NCI-H2029 (cell line): Measurements from ENCODE around the gene SCN4A.

Experiments
- DNase-seq: peaks from one replicate; lab custom pipeline; 2025; lab: John Stamatoyannopoulos, UW

Gene SCN4A

DNA sequence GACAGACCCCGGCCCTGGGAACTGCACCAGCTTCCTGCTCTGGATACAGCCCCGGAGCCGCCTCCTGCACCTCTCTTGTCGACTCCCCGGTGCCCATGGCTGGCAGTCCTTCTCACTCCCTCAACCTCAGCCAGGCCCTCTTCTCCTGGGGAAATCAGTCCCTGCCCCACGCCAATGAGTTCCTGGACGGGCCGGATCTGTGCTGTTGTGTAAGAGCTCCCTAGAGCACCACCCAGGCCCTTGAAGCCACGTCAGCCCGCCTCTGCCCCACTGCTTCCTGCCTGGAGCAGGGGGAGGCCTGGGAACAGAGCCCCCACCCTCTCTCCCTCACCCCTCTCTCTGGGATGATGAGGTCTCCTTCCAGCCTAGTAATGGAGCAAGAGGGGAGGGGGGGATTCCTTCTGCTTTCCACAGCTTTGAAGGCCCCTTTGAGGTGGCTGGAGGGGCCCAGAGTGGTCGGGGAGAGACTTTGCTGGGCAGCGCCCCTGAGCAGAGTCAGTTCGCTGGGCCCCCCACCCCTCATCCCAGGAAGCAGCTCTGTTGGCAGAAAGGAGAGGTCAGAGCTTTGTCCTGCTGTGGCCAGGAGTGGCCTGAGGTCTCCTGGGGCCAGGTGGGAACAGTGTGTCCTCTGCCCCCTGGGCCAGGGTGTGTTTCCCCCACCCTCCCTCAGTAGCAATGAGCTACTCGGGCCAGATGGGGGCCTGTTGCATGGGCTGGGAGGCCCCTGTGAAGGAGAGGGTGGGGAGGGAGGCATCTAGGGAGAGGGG is 29.2 kb upstream of the SCN4A start:
- DNase-seq: no peak

DNA sequence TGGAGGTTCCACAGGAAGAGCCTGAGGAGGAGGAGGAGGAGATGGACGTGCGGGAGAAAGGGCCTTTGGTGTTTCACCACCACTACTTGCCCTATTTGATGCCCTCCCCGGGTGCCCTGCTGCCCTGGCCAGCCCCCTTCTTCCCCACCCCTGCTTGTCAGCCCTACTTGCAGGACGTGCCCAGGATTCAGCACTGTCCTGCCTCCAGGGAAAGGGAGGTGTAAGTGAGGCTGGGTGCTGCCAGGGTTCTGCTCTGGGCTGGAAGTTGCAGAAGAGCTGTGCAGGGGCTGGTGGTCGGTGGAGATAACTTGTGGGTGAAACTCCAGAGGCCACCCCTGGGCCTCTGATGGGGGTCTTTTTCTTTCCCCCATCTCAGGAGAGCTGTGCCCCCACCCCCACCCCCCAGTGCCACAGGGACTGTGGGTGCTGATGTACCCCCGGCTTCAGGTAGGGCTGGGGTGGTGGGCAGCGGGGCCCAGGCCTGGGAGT is 28.4 kb upstream of the SCN4A start:
- DNase-seq: no peak

DNA sequence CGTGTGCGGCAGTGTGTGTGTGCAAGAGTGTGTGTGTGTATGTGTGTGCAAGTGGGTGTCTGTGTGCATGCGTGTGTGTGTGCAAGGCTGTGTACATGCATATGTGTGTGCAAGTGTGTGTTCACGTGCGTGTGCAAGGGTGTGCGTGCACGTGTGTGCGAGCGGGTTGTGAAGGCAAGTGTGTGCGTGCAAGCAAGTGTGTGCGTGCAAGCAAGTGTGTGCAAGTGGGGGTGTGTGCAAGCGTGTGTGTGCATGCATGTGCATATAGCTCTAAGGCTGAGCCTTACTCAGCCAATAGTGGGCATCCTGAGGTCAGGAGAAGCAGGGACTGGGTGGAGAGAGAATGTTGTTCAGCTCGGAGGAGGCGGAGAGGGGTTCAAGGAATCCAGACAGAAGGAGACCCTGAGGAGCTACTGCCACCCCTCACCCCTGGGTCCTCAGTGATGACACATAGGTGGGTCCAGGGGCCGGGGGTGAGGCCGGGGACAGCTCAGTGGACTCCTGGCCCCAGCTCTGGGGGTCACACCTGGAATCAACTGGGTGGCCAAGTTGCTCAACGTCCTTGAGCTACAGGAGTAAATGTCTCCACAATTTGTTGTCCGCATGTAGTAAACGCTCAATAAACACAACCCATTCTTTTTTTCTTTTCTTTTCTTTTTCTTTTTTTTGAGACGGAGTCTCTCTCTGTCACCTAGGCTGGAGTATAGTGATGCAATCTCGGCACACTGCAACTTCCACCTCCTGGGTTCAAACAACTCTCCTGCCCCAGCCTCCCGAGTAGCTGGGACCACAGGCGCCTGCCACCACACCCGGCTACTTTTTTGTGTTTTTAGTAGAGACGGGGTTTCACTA is 27.2 kb upstream of the SCN4A start:
- no peak for DNase-seq

DNA sequence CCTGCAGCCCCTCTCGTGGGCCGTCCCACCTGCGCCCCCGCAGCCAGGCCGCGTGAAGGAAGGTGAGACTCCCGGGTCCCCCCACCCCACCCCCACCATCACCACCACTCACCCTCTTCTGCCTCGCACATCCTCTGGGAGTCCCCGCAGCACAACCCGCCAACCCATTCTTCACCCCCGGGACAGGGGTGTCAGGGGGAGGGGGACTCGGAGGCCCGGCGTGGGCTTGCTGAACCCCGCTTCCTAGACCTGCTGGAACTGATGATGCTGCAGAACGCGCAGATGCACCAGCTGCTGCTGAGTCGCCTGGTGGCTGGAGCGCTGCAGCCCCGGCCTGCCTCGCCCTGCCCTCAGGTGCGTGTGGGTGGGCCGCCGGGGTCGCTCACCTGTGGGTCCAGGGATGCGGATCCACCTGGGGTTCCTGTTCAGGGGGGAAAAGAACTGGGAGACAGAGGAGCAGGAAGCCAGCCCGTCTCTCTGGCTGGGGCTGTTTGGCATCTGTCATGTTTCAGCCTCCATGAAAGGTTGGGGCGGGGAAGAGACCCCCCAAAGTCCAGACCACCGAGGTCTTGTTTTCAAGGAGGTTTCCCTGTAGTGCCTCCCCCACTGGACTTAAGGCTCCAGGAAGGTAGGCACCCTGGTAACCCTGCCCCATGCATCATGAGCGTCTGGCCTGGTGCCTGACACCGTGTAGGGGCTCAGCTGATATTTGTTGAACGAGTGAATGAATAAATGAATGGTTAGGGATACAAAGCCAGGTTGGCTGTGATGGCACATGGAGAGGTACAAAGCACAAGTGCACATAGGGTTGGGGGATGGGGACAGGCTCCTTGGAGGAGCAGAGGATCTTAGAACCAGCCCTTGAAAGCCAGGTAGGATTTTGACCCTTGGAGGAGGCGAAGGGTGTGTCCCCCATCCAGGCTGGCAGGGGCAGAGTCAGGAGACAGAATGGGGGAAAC is 26.3 kb upstream of the SCN4A start:
- DNase-seq: no peak

DNA sequence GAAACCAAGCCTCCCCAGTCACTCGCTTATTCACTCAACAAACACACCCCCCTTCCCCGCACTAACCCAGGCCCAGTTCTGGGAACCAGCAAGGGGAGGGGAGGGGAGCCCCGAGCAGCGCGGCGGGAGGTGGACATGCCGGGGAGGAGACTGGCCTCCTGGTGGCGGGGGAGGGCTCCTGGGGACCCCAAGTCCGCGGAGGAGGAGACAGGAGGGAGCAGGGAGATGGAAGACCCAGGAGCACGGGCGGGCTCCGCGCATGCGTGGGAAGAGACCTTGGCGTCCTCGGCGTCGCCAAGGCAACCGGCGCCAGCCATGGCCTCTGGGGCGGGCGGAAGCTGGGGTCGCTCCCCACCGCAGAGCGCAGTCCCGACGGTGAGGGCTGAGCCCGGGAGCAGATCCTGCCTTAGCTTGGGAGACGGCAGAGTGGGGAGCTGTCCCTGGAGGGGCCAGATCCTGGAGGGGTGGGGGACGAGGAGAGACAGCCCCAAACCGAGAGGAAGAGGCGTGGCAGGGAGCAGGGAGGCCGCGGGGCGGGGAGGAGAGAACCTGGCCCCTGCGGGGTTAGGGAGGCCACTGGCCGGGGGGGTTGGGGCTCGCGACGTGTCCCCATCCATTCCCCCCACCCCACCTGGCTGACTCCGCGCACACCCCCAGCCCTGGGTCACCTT is 25.5 kb upstream of the SCN4A start, which contains the start of gene PRR29:
Gene PRR29, plus strand, starts transcription at position 302 of the 671 bp plus-strand sequence. Its CDS starts 14 bp downstream, at position 316.
- peak; percentile 54 for DNase-seq

DNA sequence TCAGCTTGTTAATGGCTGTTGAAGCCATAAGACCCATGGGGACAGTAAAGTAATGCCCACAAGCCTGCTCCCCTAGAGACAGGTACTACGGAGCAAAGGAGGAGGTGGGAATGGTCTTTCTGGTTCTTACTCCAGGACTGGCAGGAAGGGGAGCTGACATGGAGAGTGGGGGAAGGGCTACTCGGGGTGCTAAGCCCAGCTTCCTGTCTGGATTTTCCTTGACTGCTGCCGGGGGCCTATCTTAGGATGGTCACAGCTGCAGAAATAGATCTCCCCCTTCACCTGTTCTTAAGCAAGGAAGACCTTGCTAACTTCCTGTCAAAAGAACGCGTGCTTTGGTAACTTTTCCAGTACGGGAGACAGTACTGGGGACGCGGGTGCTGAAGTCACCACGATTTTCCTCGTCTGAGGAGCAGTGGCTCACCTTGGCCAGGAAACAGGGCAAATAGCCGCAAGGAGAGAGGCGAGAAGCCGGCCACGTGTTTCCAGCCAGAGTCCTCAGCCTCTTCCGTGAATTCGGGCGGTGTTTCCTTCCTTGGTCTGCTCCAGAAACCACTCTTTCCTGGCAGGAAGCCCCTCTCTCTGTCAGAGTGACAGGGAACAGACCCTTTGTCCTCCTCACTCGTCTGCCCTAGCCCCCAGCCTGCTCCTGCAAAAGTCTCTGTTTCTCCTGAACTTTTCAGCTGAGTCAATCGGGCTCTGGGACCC is 24.8 kb upstream of the SCN4A start:
- no peak for DNase-seq

DNA sequence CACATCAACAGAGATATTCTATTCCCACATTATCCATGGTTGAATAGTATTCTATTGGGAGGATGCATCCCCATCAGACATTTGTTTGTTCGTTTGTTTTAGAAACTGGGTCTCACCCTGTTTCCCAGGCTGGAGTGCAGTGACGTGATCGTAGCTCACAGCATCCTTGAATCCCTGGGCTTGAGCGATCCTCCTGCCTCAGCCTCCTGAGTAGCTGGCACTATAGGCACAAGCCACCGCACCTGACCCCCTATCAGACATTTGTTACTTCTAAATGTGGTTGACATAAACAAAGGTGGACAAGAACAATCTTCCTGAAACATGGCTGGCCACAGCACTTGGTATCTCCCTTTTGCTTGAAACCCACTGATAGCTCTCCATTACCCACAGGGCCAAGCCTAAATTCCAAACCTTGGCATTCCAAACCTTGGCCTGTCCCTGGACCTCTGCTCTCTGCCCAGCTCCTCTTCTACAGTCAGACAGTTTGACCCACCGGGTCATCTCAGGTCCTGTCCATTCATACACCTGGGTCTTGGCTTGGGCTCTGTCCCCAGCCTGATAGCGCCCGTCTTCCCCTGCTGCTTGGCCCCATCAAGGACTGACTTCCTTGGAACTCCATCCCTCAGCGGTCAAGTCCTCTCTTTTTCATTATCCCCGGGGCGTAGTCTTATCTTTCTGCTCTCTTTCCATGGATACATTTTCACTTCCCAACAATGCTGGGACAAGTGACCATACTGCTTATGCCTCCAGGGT is 23.9 kb upstream of the SCN4A start:
- no peak for DNase-seq

DNA sequence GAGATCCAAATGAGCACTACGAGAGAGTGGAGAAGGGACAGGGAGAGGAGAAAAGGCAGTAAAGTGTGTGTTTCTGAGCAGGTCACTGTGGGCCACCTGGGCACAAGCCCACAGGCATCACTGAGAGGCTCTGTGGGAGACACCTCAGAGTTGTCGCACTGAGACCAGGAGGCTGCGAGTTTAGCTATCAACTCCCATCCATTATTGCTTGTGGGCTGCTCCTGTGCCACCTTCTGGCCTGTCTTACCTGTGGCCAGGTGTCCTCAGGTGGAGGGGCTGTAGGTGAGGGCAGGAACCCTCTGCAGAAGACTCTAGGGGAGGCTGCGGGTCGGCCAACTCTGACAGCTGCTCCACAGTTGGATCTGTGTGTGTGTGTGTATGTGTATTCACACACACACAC is 22.9 kb upstream of the SCN4A start:
- DNase-seq: no peak

DNA sequence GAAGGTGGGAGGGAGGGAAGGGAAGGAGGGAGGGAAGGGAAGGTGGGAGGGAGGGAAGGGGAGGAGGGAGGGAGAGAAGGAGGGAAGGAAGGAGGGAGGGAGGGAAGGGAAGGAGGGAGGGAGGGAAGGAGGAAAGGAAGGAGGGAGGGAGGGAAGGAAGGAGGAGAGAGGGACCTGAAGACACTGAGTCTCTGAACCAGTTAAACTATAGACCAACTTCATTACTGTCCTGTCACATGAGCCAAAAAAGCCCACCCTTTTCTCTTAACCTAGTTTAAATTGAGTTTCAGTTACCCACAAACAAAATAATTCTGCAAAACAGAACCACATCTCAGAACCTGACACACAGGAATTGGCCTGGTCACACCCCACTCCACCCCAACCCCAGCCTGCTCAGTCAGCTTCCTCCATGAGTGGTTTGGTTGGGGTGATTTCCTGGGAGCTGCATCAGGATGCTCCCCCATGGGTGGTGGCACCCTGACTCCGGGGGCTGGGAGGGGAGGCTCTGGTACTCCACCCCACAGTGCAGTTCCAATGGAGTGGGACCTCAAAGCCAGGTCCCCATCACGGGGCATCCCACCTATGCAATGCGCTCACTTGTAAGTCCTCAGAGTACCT is 20.8 kb upstream of the SCN4A start:
- no peak for DNase-seq

DNA sequence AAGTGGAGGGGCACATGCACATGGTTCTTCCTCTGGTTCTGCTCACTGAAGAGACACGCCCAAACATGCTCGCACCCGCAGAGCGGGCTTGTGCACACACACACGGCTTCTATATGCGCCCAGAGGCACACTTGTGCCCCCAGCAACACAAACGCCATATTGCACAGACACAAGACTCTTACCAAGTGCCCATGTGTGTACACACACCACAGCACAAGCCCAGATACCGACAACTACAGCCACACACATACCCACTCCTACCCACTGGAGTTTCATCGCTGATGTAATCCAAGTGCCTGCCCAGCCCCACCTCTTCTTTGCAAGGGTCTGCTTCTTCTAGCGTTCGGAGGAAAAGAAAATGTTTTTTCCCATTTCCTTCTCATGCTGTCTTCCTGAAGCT is 18.9 kb upstream of the SCN4A start:
- DNase-seq: no peak

DNA sequence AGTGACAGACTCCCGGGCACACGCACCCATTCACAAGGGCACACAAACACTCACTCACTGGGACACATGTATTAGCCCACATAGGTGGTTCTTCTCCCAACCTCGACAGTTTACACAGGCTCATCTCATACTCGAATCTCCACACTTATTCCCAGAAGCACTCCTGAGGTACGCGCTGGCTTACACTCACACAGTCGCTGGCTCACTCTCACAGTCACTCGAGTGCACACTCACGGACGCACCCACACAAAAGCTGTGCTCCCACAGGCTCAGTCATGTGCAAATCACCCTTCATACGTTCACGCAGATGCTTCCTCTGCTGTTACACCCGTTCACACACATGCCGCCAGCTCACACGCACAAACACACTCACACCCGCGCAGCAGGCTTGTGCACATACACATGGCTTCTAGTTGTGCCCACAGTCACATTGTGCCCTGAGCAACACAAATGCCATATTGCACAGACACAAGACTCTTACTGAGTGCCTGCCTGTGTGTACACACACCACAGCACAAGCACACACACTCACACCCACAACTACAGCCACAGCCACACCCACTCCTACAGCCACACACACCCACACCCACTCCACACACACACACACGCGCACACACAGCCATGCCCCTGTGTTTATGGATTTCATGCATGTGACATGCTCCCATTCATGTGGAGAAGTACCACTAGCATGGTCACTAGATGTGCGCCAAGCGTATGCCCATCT is 17.1 kb upstream of the SCN4A start:
- no peak for DNase-seq

DNA sequence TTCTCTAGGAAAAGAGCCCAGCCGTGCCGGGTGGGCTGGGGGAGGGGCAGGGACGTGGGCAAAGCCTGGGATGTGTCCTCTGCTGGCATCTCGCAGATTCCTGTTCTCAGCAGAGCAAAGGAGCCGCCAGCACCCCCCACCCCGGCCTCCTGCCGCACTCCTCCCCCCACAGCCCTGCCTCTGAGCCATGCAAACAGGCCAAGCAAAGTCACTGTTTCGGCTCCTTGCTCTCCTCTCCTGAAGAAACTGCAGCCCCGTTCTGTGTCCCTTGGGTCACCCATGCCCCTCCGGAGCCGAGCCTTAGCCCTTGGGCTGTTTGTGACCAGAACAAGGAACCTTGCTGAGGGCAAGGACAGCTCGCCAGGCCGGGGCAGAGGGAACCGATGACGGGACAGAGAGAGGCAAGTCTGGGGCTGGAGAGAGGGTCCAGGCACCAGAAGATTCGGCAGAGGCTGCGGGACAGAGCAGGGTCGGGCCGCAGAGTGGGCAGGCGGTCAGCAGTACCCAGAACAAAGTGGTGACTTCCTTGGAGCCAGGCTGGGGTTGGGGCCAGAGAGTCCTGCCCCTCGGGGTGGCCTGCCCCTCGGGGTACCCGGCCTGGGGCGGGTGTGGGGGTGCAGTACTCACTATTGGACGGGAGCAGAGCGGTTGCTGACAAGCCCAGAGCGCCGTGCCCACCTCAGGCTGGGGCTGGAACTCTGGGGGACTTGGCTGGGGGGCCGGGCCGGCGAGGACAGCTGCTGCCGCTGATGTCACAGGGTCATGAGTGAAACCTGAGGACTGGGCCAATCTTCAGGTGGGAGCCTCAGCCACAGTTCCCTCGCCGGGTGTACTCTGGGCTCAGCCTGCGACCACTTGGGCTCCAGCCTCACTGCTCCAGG is 16.3 kb upstream of the SCN4A start:
- no peak for DNase-seq

DNA sequence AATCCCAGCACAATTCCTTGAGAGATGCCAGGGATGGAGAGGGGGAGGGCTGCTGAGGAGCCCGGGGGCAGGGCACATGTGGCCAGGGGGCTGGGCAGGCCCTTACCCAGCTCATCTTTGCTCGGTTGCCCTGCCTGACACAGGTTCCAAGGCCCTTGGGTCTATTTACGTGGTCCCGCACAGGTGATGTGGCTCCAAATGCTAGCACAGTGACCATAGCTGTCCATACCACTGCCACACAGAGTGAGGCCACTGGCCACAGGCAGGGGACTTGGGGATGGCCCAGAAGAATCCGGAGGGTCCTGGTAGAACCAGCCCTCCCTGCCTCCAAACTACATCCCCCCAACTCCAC is 15.4 kb upstream of the SCN4A start:
- DNase-seq: no peak

DNA sequence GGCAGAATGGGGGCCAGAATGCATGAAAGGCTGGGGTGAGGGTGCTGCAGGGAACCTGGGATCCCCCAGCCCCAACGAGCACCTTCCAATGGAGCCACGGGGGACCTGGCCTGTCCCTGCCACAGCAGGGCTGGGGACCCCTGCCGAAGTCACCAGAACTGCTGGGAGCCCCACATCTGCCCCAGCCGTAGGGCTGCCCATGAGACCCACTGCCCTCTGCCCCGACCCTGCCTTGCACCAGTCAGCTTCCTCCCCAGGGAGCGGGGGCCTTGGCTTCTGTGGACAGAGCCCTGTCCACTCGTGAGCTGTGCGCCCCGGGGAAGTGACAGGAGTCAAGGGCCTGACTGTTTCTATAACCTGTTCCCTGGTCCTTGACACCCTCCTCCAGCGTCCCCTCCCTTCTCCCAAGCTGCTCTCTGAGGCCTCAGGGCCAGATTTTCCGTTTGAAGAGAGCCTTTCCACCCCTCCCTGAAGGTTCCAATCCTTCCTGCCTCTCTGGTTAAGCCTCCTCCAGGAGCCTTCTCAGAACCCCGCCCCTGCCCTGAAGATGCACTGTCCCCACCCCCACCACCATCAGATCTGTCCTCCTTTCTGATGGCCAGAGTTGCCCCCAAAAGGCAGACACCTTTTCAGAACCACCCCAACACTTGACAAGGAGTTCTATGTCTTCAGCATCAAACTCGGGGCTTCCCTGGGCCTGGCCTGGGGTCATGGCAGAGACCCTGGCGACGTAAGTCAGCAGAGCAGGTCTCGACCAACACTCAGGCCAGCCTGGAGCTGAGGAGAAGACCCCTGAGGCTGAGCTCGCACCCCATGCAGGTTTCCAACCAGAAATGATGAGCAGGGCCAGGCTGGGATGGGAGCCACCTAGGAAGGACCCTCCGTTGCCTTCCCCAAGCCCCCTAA is 14.8 kb upstream of the SCN4A start:
- DNase-seq: no peak

DNA sequence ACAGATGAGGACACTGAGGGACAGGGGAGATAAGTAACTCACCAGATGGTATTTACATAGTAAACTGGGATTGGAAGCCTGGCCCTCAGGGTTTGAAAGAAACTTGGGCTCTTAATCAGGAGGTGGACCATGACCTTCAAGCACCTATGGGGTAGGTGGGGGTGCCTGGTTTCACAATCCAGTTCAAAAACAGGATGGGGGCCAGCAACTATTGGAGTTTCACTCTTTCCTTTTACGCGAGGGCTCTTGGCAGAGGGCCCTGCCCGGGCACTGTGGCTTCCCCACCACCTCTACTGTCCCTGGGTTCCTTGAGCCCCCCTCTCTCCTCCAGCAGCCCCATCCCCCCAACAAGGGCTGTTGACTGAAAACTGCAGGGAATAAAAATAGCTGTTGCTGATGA is 14.1 kb upstream of the SCN4A start:
- no peak for DNase-seq

DNA sequence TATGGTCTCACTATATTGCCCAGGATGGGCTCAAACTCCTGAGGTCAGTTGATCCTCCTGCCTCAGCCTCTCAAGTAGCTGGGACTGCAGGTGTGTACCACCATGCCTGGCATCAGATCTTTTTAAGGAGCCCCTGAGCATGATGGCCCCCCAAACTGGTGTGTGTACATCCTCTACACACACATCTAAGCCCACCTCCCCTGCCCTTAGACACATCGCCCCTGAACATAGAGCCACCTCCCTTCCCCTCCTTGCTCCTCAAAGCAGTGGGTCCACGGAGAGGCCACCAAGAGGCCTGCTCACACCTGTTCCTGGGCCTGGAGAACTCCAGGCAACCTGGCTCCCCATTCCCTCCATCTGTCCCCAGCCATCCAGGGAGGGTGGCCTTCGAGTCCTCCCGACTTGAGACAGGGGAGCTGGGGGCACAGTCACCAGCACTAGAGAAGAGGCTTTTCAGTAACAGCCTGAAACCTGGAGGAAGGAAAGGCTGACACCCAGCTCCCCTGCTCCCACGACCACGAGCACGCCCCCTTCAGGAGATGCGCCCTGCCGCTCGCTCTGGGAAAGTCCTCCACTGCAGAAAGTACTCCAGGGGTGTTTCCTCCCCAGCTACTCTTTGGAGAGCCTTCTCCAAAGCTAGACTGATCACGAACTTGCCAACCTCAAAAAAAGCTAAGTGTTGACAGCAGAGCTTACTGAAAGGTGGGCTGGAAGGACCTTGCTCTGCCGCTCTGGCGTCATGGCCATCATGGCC is 12.8 kb upstream of the SCN4A start:
- DNase-seq: no peak
